IPS-NIHi11 (cell line): ENCODE measurements around the gene SELPLG.
A peak's percentile ranks its signal among the peaks of the same experiment; 100 is the strongest.
"Not testable (repeated sequence)": the region's sequence is repeated elsewhere in the genome, so short reads cannot be mapped to it uniquely, and the experiment has no call there.

Experiments
- DNase-seq: peaks from one replicate; pipeline ENCODE4 v3.0.0; 2012; ENCODE audit warnings: mixed read lengths, low spot score

The SELPLG gene

GRCh38 chr12:108604208-108604941, 29.3 kb downstream of the SELPLG start:
- no peak for DNase-seq

- no peak for DNase-seq
These were observed 30.0 kb downstream of the SELPLG start for GRCh38 chr12:108603743-108604142.

- DNase-seq = no peak
These were observed 30.6 kb downstream of the SELPLG start for GRCh38 chr12:108602976-108603704.

GRCh38 chr12:108602209-108602705, 31.4 kb downstream of the SELPLG start:
- DNase-seq = no peak

- DNase-seq = no peak
These were observed 33.0 kb downstream of the SELPLG start for GRCh38 chr12:108600702-108601007.

GRCh38 chr12:108599948-108600701, 33.6 kb downstream of the SELPLG start:
- DNase-seq = no peak

- DNase-seq = no peak
These were observed 34.2 kb downstream of the SELPLG start for GRCh38 chr12:108599541-108599940.

GRCh38 chr12:108598553-108599250, 35.0 kb downstream of the SELPLG start:
- DNase-seq = no peak

GRCh38 chr12:108597559-108598471, 35.9 kb downstream of the SELPLG start, which contains the start of gene TMEM119:
TSS of gene TMEM119 (minus strand) at chr12:108598084. CDS start at chr12:108592383, 5,701 bp downstream.
- DNase-seq = peak; percentile 59

- DNase-seq = no peak
These were observed 36.7 kb downstream of the SELPLG start for GRCh38 chr12:108596854-108597558.

GRCh38 chr12:108595711-108596647, 37.7 kb downstream of the SELPLG start:
- DNase-seq = no peak

- no peak for DNase-seq
These were observed 38.6 kb downstream of the SELPLG start for GRCh38 chr12:108594960-108595710.

GRCh38 chr12:108594323-108594903, 39.3 kb downstream of the SELPLG start:
- DNase-seq = no peak

- DNase-seq = no peak
These were observed 41.4 kb downstream of the SELPLG start for GRCh38 chr12:108592033-108592909.

- DNase-seq = no peak
These were observed 42.3 kb downstream of the SELPLG start for GRCh38 chr12:108591267-108591980.

- DNase-seq = not testable (repeated sequence)
These were observed 43.2 kb downstream of the SELPLG start for GRCh38 chr12:108590463-108590862.
